T-helper 17 cell (primary cell): ENCODE results near the gene WDR5B. TPM values are rescaled to one million over a fixed set of nuclear protein-coding genes. Genes with fewer than 3 reads are reported as not detected.
A peak's percentile ranks its signal among the peaks of the same experiment; 100 is the strongest.

ENCODE experiments used
- ATAC-seq: fragments of 150-1000 bp; cut with Tn5 transposase; 2 replicates; pipeline ENCODE4 v1.10.0; 2021; ENCODE audit warnings: mild to moderate bottlenecking, moderate library complexity
- DNase-seq, 3 donors: peaks; one replicate each; pipeline versions ENCODE4 v3.0.0 to v3.0.0-alpha.2; 2020 to 2021
- H3K9me3 ChIP-seq: one replicate; pipeline ENCODE4 v1.7.0; 2013; ENCODE audit warnings: low read length, mild to moderate bottlenecking; ENCODE audit not compliant: control insufficient read depth, poor library complexity, severe bottlenecking
- H3K27ac Mint-ChIP-seq: one replicate; pipeline ENCODE4 v1.8.0; 2022; ENCODE audit warnings: mild to moderate bottlenecking, moderate library complexity, mixed read lengths
- H3K27me3 Mint-ChIP-seq: one replicate; pipeline ENCODE4 v1.8.0; 2022; ENCODE audit warnings: mixed read lengths
- H3K36me3 Mint-ChIP-seq: one replicate; pipeline ENCODE4 v1.8.0; 2022; ENCODE audit warnings: low read depth, mixed read lengths
- H3K4me1 Mint-ChIP-seq: one replicate; pipeline ENCODE4 v1.8.0; 2022; ENCODE audit warnings: mild to moderate bottlenecking, mixed read lengths
- H3K4me3 Mint-ChIP-seq: one replicate; pipeline ENCODE4 v1.8.0; 2022; ENCODE audit warnings: mild to moderate bottlenecking, moderate library complexity, mixed read lengths
- total RNA-seq, 4 donors: library from RNA in 2 of 4; stranded (reverse) in 2 of 4; gene quantifications; one replicate each; pipeline ENCODE4 v1.2.3 and lab custom pipeline; 2022 to 2026

WDR5B gene
- total RNA-seq, 2 donors from 2014 or later, result 4.6 to 5.1 TPM

DNA sequence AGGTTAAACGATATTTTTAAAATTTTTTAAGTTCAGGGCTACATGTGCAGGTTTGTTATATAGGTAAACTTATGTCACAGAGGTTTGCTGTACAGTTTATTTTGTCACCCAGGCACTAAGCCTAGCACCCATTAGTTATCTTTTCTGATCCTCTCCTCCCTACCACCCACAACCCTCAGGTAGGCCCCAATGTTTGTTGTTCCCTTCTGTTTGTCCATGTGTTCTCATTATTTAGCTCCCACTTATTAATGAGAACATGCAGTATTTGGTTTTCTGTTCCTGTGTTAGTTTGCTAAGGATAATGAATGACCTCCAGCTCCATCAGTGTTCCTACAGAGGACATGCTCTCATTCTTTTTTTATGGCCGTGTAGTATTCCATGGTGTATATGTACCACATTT lies 16.9 kb downstream of the WDR5B start:
- no peak for DNase-seq

DNA sequence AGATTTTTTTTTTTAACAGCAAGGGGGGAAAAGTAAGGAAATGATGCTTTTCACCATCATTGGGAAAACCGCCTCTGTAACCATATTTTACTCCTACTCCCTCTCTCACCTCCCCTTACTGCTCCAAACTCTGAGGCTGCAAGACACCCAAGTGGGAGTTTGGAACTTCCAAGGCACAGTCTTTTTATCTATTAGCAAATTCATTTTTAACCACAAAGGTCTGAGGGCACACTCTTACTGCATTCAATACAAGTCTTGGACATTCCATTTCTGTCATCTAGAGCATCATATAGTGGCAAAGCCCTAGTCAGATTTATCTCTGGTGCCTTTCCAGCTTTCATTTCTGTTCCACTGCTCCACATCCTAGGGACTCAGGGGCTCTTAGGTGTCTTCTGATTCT lies 18.7 kb downstream of the WDR5B start:
- Mint-ChIP-seq H3K27ac (no peak overlapping the region), H3K4me3 (no peak overlapping the region), H3K27me3 (no peaks in the 10 kb centered on the region), H3K36me3 (no peaks in the 10 kb centered on the region), H3K4me1 (peaks cover 6% of the 10 kb centered on the region)
- no peaks in the 10 kb centered on the region for H3K9me3 ChIP-seq
- no peak for DNase-seq
- ATAC-seq, result no peak

More for the DNA sequence above, 16.9 kb downstream of the WDR5B start:
- no peak for ATAC-seq
- no peaks in the 10 kb centered on the region for H3K9me3 ChIP-seq
- no peak overlapping the region for H3K27ac Mint-ChIP-seq
- peaks cover 6% of the 10 kb centered on the region for H3K4me1 Mint-ChIP-seq
- H3K36me3 Mint-ChIP-seq, result peaks cover 5% of the 10 kb centered on the region
- H3K4me3 Mint-ChIP-seq, result no peak overlapping the region
- no peaks in the 10 kb centered on the region for H3K27me3 Mint-ChIP-seq

DNA sequence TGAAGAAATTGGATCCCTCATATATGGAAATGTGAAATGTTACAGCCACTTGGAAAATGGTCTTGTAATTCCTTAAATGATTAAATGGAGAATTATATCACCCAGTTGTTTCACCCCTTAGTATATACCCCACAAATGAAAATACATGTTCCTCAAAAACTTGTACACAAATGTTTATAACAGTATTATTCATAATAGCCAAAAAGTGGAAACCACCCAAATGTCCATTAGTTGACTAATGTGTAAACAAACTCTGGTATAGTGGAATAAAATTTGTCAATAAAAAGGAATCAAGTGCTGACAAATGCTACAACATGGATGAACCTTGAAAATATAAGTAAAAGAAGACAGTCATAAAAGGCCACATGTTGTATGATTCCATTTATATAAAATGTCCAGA lies 19.4 kb downstream of the WDR5B start:
- no peak for ATAC-seq
- Mint-ChIP-seq H3K27ac (no peak overlapping the region), H3K27me3 (no peaks in the 10 kb centered on the region), H3K4me3 (no peak overlapping the region), H3K36me3 (no peaks in the 10 kb centered on the region), H3K4me1 (peaks cover 6% of the 10 kb centered on the region)
- no peaks in the 10 kb centered on the region for H3K9me3 ChIP-seq
- no peak for DNase-seq

DNA sequence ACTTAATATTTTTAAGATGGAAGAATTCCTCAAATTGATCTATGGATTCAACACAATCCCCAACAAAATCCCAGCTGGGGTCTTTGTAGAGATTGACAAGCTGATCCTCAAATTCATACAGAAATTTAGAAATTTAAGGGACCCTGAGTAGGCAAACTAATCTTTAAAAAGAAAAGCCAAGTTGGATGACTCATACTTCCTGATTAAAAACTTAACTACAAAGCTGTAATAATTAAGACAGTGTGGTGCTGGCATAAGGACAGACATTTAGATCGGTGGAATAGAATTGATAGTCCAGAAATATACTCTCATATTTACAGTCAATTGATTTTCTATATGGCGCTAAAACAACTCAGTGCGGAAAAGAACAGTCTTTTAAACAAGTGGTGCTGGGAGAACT lies 20.3 kb downstream of the WDR5B start:
- no peak overlapping the region for H3K27ac Mint-ChIP-seq
- ATAC-seq, result no peak
- H3K36me3 Mint-ChIP-seq, result no peaks in the 10 kb centered on the region
- H3K27me3 Mint-ChIP-seq, result no peaks in the 10 kb centered on the region
- DNase-seq, result no peak
- H3K4me3 Mint-ChIP-seq, result no peak overlapping the region
- H3K4me1 Mint-ChIP-seq, result peaks cover 6% of the 10 kb centered on the region
- H3K9me3 ChIP-seq, result no peaks in the 10 kb centered on the region

DNA sequence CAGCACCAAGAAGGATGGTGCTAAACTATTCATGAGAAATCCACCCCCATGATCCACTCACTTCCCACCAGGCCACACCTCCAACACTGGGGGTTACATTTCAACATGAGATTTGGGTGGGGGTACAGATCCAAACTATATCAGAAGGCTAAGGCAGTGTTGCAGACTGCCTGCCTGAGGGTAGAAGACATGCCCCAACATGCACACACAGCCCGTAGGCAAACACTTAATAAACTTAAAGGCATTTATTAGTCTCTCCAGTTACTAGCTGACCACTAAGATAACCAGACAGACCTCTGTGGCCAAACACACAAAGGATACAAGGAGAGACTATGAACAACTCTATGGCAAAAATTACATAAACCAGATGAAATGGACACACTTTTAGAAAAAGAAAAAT lies 21.7 kb downstream of the WDR5B start:
- no peak for ATAC-seq
- Mint-ChIP-seq H3K27ac (no peak overlapping the region), H3K4me1 (peaks cover 6% of the 10 kb centered on the region), H3K27me3 (no peaks in the 10 kb centered on the region), H3K36me3 (no peaks in the 10 kb centered on the region), H3K4me3 (no peak overlapping the region)
- no peak for DNase-seq
- H3K9me3 ChIP-seq, result no peaks in the 10 kb centered on the region

DNA sequence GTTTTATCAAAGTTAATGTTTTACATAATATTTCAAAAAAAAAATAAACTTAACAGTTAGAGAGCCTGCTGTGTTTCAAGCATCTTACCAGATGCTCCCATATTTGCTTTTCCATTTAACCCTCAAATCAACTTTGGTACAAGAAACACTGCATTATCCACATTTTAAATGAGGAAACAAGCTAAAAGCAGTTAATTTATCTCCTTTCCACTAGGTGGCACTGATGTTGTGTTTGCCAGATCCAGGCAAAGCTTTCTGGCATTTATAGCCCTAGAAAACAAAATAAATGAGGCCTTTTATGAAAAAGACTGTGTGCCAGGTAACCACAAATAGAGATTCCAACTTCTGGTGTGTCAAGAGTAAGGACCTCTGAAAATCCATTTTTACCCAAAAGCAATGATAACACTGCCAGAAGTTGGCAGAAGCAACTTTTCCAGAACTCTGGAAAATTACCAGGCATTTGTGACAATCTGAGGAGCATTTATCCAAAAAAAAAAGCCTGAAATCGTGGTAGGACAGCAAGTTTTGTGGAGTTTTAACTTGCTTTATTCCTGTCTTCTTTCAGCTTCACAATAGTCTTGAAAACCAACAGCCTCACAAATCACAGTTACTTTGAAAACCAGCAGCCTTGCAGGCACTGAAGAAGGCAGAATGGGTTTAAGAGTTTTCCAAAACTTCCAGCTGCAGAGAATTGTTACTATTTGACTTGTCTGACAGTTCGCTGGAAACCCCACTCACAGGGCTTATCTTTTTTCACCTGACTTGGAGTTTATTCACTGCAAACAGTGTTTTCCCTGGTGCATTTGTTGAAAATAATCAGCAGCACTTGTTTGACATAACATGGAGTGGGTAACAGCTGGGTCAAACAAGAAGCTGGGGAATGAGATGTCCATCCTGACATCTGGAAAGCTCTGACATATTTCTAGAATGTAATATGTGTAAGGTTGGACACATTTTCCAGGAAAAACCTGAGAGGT lies 22.7 kb downstream of the WDR5B start:
- H3K27me3 Mint-ChIP-seq, result no peaks in the 10 kb centered on the region
- no peaks in the 10 kb centered on the region for H3K9me3 ChIP-seq
- DNase-seq (no peak), ATAC-seq (peak; percentile 70)
- H3K4me1 Mint-ChIP-seq, result peaks cover 12% of the 10 kb centered on the region
- H3K27ac Mint-ChIP-seq, result no peak overlapping the region
- H3K36me3 Mint-ChIP-seq, result peaks cover 3% of the 10 kb centered on the region
- H3K4me3 Mint-ChIP-seq, result no peak overlapping the region

DNA sequence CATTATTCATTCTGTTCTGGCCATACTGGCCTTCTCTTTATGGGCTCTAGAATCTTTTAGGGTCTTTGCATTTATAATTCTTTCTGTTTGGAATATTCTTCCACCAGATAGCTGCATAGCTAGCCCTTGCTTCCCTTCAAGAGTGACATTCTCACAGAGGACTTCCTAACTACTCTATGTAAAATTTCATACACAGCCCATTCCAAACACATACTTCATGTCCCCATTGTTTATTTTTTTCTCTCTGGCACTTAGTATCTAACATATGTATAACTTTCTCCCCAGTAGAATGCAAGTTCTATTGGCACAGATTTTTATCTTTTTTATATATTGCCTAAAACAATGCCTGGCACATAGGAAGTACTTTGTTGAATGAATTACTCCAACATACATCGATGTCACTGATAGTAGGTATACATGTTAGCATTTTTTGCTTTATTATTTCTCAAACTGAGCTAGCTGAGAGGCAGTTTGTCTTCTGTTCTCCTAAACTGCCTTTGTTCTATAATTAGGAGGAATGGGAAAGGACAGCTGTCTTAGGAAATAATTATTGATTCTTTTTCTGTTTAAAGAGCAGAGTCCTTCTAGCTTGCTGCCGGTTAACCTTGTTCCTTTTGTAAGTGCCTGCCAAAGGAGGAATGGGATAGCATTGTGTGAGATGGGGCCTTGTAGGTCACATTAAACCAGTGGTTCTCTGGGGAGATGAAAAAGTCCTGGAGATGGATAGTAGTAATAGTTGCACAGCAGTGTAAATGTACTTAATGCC lies 24.0 kb downstream of the WDR5B start:
- Mint-ChIP-seq H3K27ac (no peak overlapping the region), H3K4me1 (peaks cover 15% of the 10 kb centered on the region), H3K27me3 (no peaks in the 10 kb centered on the region), H3K4me3 (no peak overlapping the region), H3K36me3 (peaks cover 11% of the 10 kb centered on the region)
- ATAC-seq (no peak), DNase-seq (no peak)
- H3K9me3 ChIP-seq, result no peaks in the 10 kb centered on the region

DNA sequence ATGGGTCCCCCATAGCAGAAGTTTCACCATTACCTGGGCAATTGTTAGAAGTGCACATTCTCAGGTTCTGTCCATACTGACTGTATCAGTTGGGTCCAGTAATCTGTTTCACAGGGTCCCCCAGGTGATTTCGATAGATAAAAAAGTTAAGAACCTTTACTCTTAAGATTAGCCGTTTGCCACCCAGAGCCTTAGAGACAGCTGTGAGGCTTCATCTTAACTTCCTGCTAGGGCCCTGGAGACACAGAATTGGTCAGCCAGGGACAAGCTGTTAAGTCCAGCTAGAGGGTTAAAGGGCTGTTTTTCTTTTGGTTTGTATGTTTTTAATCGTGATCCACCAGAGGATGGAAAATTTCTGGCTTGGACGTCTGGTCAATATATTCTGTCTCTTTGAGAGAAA lies 25.2 kb downstream of the WDR5B start:
- Mint-ChIP-seq H3K36me3 (peaks cover 11% of the 10 kb centered on the region), H3K27me3 (no peaks in the 10 kb centered on the region)

DNA sequence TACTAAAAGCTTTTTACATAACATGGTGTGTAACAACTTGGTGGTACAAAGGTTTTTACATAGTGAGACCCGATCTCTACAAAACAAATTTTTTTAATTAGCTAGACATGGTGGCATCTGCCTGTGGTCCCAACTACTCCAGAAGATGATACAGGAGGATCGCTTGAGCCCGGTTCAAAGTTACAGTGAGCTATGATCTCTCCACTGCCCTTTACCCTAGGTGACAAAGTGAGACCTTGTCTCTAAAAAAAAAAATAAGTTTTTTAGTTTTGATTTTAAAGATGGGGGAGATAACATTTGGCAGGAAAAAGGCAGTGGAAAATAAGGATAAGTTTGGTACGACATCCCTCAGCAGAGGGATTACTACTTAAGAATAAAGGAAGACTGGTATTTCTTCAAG lies 26.0 kb downstream of the WDR5B start:
- ATAC-seq, result no peak
- DNase-seq, result no peak
- Mint-ChIP-seq H3K27ac (no peak overlapping the region), H3K27me3 (no peaks in the 10 kb centered on the region), H3K4me1 (peaks cover 24% of the 10 kb centered on the region), H3K36me3 (peaks cover 11% of the 10 kb centered on the region), H3K4me3 (no peak overlapping the region)
- no peaks in the 10 kb centered on the region for H3K9me3 ChIP-seq

More for the DNA sequence above, 25.2 kb downstream of the WDR5B start:
- no peak for ATAC-seq
- Mint-ChIP-seq H3K4me3 (no peak overlapping the region), H3K4me1 (peaks cover 23% of the 10 kb centered on the region), H3K27ac (no peak overlapping the region)
- H3K9me3 ChIP-seq, result no peaks in the 10 kb centered on the region
- no peak for DNase-seq

DNA sequence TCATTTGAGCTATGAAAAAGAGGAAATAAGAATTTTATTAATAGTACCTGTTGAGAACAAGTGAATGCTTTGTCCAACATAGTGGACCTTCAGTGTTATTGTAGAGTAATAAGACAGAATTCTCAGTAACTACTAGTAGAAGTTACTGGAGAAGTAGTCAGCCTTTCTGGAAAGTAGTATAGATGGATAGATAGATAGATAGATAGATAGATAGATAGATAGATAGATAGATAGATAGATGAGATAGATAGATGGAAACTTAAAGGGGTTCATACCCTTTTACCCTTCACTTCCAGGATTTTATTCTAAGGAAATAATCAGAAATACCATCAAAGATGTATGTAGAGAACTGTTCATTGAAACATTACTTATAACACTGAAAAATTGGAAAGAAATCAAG lies 26.7 kb downstream of the WDR5B start:
- Mint-ChIP-seq H3K36me3 (peaks cover 11% of the 10 kb centered on the region), H3K4me3 (no peak overlapping the region), H3K4me1 (peaks cover 30% of the 10 kb centered on the region), H3K27ac (no peak overlapping the region), H3K27me3 (no peaks in the 10 kb centered on the region)
- H3K9me3 ChIP-seq, result no peaks in the 10 kb centered on the region
- ATAC-seq (no peak), DNase-seq (no peak)

DNA sequence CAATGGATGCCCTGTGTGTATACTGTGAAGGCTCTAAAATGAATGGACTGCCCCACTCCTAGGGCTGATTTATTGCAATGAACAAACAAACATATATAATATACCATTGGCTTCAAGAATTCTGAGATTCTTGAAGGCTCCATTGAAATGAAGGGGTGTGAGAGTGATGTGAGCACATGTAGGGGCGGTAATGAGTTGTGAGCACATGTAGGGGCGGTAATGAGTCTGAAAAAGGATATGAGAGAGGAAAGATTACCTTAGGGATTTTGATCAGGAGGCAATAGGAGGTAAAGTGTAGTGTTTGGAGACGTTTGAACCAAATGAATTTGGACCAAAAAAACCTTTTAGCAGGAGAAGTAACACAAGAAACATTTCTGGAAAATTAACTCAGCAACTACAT lies 28.2 kb downstream of the WDR5B start:
- H3K27ac Mint-ChIP-seq, result no peak overlapping the region
- H3K9me3 ChIP-seq, result no peaks in the 10 kb centered on the region
- peaks cover 37% of the 10 kb centered on the region for H3K4me1 Mint-ChIP-seq
- no peaks in the 10 kb centered on the region for H3K27me3 Mint-ChIP-seq
- H3K4me3 Mint-ChIP-seq, result no peak overlapping the region
- no peak for DNase-seq
- ATAC-seq, result no peak
- peaks cover 11% of the 10 kb centered on the region for H3K36me3 Mint-ChIP-seq

DNA sequence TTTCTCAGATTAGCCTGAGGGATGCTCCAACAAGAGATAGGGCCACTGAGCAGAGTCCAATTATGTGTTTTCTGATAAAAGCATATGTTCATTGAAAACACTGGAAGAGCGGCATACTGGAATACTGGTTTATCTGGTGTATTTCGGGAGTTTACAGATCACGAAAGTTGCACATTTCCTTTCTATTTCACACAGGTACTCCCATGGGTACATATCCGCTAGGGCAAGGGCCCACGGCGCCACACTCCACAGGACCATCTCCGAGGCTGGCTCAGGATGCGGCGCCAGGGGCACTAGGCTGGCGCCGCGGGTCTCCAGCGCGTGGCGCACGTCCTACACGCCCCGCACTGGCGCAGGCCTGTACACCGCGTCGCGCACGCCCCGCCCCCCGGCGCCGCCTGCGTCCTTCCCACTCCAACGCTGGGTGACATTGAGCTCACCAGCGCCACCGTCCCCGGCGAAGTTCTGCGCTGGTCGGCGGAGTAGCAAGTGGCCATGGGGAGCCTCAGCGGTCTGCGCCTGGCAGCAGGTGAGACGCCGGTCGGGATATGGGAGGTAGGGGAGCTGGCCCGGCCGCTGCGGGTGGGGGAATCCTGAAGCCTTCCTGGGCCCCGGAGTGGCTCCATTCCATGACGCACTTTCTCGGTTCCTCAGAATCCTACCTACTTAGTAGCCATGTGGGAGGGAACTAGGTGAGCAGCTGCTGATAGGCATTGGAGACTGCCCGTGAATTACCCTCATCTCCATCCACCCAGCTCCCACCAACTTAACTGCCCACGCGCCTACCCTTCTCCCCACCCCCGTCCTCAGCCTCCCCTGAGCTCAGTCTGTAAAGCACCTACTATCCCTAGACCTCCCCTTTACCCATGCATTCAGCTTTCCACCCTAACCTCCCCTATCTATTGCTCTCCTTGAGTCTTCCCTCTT lies 31.8 kb downstream of the WDR5B start, which contains the start of gene FAM162A:
FAM162A (plus strand) TSS at position 412 of the 927 bp plus-strand sequence; CDS start at position 496, 84 bp downstream.
- Mint-ChIP-seq H3K27ac (peak within 1 kb of the TSS; percentile 94), H3K36me3 (peaks cover 14% of the 10 kb centered on the region), H3K4me1 (peaks cover 40% of the 10 kb centered on the region), H3K4me3 (peak within 1 kb of the TSS; percentile 94), H3K27me3 (no peaks in the 10 kb centered on the region)
- no peaks in the 10 kb centered on the region for H3K9me3 ChIP-seq
- DNase-seq (peak; percentile 90 to 92 (median 92)), ATAC-seq (peak; percentile 95)
